Fibroblast of lung (primary cell): ENCODE data around the gene RETREG1. TPM values are rescaled to one million over a fixed set of nuclear protein-coding genes. Genes with fewer than 3 reads are reported as not detected.

Source experiments
- DNase-seq, 2 donors: peaks; one replicate each; pipeline versions ENCODE4 v3.0.0 to v3.0.0-alpha.2; 2010; ENCODE audit warnings: low read depth in 2 of 2
- H2AFZ ChIP-seq: 2 replicates; pipeline ENCODE4 v1.5.1; 2012; ENCODE audit warnings: low read length, control low read depth, inconsistent platforms
- H3K27ac ChIP-seq: 2 replicates; pipeline ENCODE4 v1.5.1; 2011; ENCODE audit warnings: low read length, control low read depth; ENCODE audit not compliant: insufficient read depth
- H3K27me3 ChIP-seq: 2 replicates; pipeline ENCODE4 v1.5.1; 2011; ENCODE audit warnings: mild to moderate bottlenecking, low read length; ENCODE audit not compliant: control insufficient read depth, insufficient read depth
- H3K36me3 ChIP-seq: 2 replicates; pipeline ENCODE4 v1.5.1; 2011; ENCODE audit warnings: low read length; ENCODE audit not compliant: control insufficient read depth, insufficient read depth
- H3K4me1 ChIP-seq: 2 replicates; pipeline ENCODE4 v1.5.1; 2011; ENCODE audit warnings: low read length; ENCODE audit not compliant: control insufficient read depth, insufficient read depth; ENCODE audit errors: extremely low read depth
- H3K4me2 ChIP-seq: 2 replicates; pipeline ENCODE4 v1.5.1; 2011; ENCODE audit warnings: low read length, control low read depth; ENCODE audit not compliant: insufficient read depth; ENCODE audit errors: extremely low read depth
- H3K4me3 ChIP-seq, 4 experiments: fragments of 200-600 bp in 1 of 4; sonication (generic) in 1 of 4; replicated peaks in 1 of 4; 2 replicates each; pipeline ENCODE4 v1.5.1; 2011 to 2016; ENCODE audit warnings: low read length in 4 of 4, low read depth in 3 of 4, mild to moderate bottlenecking in 3 of 4, control low read depth in 2 of 4, inconsistent platforms in 1 of 4, mixed read lengths in 1 of 4; ENCODE audit not compliant: insufficient read depth in 1 of 4; ENCODE audit errors: control extremely low read depth in 1 of 4
- H3K79me2 ChIP-seq: 2 replicates; pipeline ENCODE4 v1.5.1; 2012; ENCODE audit warnings: mild to moderate bottlenecking, low read length, inconsistent platforms; ENCODE audit not compliant: control insufficient read depth, insufficient read depth
- H3K9ac ChIP-seq: 2 replicates; pipeline ENCODE4 v1.5.1; 2011; ENCODE audit warnings: mild to moderate bottlenecking, low read length, control low read depth; ENCODE audit not compliant: insufficient read depth
- H3K9me3 ChIP-seq: 2 replicates; pipeline ENCODE4 v1.5.1; 2012; ENCODE audit warnings: low read depth, low read length; ENCODE audit not compliant: control insufficient read depth, insufficient read depth
- H4K20me1 ChIP-seq: 2 replicates; pipeline ENCODE4 v1.5.1; 2011; ENCODE audit warnings: low read length; ENCODE audit not compliant: control insufficient read depth, insufficient read depth; ENCODE audit errors: extremely low read depth
- CTCF ChIP-seq, 2 donors: IDR thresholded peaks in 1 of 2; conservative IDR thresholded peaks in 1 of 2; 1 replicate in 1 of 2; 2 replicates in 1 of 2; pipeline ENCODE4 v1.5.1; 2011 to 2012; ENCODE audit warnings: low read length in 2 of 2, control low read depth in 1 of 2, inconsistent platforms in 1 of 2, low read depth in 1 of 2, mild to moderate bottlenecking in 1 of 2
- EZH2 ChIP-seq: IDR thresholded peaks from 2 replicates; pipeline ENCODE4 v1.5.1; 2012; ENCODE audit warnings: low read length, control low read depth, mild to moderate bottlenecking; ENCODE audit errors: missing control alignments
- polyA plus RNA-seq, 2 donors: library from polyadenylated mRNA; depleted of rRNA in 1 of 2; stranded (reverse) in 1 of 2; unstranded in 1 of 2; fragments of >200 nt; gene quantifications; 2 replicates each; pipeline ENCODE4 v1.2.1, GENCODE V29; 2011 to 2012; ENCODE audit warnings: missing spikeins in 1 of 2
- total RNA-seq: library from RNA; depleted of rRNA; stranded (reverse); fragments of >200 nt; gene quantifications from 2 replicates; pipeline ENCODE4 v1.2.1, GENCODE V29; 2014

The RETREG1 gene
- total and polyA plus RNA-seq, 2 donors (not counting 1 experiment from before 2014, with no cell fraction given): 0.41 to 0.99 TPM

DNA sequence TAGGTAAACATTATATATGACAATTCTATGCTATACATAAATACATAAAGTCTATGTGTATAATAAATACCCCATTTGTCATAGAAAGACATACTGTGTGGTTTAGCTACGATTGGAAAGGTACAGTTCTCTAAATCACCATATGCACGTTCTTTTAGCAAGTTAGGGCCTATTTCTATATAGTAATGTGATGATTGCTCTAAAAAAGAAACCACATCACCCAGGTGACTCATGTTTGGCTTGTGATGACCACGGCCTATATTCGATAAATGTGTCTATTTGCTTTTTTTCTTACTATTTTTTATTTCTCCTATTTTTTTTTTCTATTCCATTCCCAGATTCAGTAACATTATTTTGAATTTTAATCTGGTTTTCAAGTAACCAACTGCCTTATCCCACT lies 34.7 kb downstream of the RETREG1 start:
- Histone ChIP-seq H3K9ac (no peak overlapping the region), H3K4me2 (no peak overlapping the region), H3K36me3 (no peaks in the 10 kb centered on the region), H2AFZ (no peak overlapping the region), H3K27me3 (no peaks in the 10 kb centered on the region), H3K27ac (no peak overlapping the region), H3K9me3 (no peaks in the 10 kb centered on the region), H3K4me1 (no peaks in the 10 kb centered on the region), H3K79me2 (no peaks in the 10 kb centered on the region), H3K4me3 (no peak overlapping the region), H4K20me1 (no peaks in the 10 kb centered on the region)
- TF ChIP-seq CTCF (conservative IDR thresholded peaks at IDR 0.05 in 1 of 2, IDR thresholded peaks at IDR 0.05 in 1 of 2; ENCODE audit: low read depth in 1 of 2, low read length in 2 of 2) (no peak), EZH2 (no peak)
- no peak for DNase-seq

DNA sequence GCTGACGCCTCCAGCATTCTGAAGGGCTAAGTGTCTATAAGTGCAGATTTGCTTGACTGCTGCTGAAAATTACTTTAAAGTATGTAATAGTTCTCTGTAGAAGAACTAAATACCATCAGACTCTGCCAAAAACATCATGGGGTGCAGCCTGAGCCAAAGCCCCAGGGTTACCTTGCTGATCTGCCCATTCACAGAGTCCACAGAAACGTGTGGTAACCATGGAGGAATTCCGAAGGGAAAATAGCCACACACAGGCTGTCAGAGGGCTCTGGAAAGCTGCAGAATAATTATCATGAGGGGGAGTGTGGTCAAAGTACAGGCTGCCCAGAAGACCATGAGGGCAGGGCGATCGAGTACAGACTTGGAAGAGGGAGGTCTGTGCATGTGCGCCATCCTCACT lies 36.4 kb downstream of the RETREG1 start:
- Histone ChIP-seq H4K20me1 (no peaks in the 10 kb centered on the region), H3K9ac (no peak overlapping the region), H3K36me3 (no peaks in the 10 kb centered on the region), H3K27me3 (no peaks in the 10 kb centered on the region), H3K27ac (no peak overlapping the region), H3K4me3 (no peak overlapping the region), H3K9me3 (no peaks in the 10 kb centered on the region), H2AFZ (no peak overlapping the region), H3K4me1 (no peaks in the 10 kb centered on the region), H3K4me2 (no peak overlapping the region), H3K79me2 (no peaks in the 10 kb centered on the region)
- no peak for DNase-seq
- TF ChIP-seq EZH2 (no peak), CTCF (conservative IDR thresholded peaks at IDR 0.05 in 1 of 2, IDR thresholded peaks at IDR 0.05 in 1 of 2; ENCODE audit: low read depth in 1 of 2, low read length in 2 of 2) (no peak)

DNA sequence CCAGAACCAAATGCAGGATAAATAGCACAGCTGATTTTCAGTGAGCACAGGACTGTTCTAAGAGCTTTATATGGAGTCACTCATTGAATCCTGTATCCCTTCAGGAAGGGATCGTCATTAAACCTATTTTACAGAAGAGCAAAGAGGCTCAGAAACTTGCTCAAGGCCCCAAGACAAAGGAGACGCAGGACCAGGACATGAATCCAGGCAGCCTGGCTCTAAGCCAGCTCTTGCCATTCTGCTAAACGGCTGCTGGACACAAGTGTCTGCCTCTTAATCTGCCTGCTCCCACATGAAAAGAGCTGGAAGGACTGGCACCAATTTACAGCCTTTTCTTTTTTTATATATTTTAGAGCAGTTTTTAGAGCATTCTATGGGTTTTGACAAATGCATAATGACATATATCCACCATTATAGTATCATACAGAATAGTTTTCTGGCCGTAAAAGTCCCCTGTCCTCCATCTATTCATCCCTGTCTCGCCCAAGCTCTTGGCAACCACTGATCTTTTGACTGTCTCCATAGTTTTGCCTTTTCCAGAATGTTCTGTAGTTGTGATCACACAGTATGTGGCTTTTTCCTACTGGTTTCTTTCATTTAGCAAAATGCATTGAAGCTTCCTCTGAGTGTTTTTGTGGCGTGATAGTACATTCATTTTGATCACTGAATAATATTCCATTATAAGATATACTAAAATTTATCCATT lies 37.5 kb downstream of the RETREG1 start:
- Histone ChIP-seq H3K36me3 (no peaks in the 10 kb centered on the region), H3K9me3 (no peaks in the 10 kb centered on the region), H3K4me2 (no peak overlapping the region), H3K27ac (no peak overlapping the region), H2AFZ (no peak overlapping the region), H4K20me1 (no peaks in the 10 kb centered on the region), H3K4me1 (no peaks in the 10 kb centered on the region), H3K9ac (no peak overlapping the region), H3K27me3 (no peaks in the 10 kb centered on the region), H3K79me2 (no peaks in the 10 kb centered on the region), H3K4me3 (no peak overlapping the region)
- no peak for DNase-seq
- TF ChIP-seq CTCF (conservative IDR thresholded peaks at IDR 0.05 in 1 of 2, IDR thresholded peaks at IDR 0.05 in 1 of 2; ENCODE audit: low read depth in 1 of 2, low read length in 2 of 2) (no peak), EZH2 (no peak)
